Caco-2 (cell line): Measurements from ENCODE around the gene ZNF264. TPM values are rescaled to one million over a fixed set of nuclear protein-coding genes. Genes with fewer than 3 reads are reported as not detected.

Source experiments
- BruUV-seq: library from RNA; stranded (reverse); fragments of 400-500 nt; replicated peaks from 2 replicates; lab custom pipeline; 2021; lab: Mats Ljungman, UMichigan
- CTCF ChIA-PET: fragments of 300-600 bp; sonication (Branson Sonifier 250); formaldehyde crosslinking; loops from one replicate; lab custom pipeline; 2022; ENCODE audit warnings: antibody characterized with exemption; lab: Charles Lee
- POLR2A ChIA-PET: fragments of 300-600 bp; sonication (Branson Sonifier 250); formaldehyde crosslinking; loops from one replicate; lab custom pipeline; 2022; ENCODE audit warnings: antibody characterized with exemption; lab: Charles Lee
- DNase-seq, 2 experiments: peaks; one replicate each; pipeline versions ENCODE4 v3.0.0 to v3.0.0-alpha.2; 2020 to 2022
- H3K27me3 ChIP-seq: replicated peaks from 2 replicates; pipeline ENCODE4 v1.6.0; 2011; ENCODE audit warnings: low read length; ENCODE audit not compliant: control insufficient read depth, insufficient read depth
- H3K36me3 ChIP-seq: 2 replicates; pipeline ENCODE4 v1.5.1; 2011; ENCODE audit warnings: low read length; ENCODE audit not compliant: control insufficient read depth, insufficient read depth
- H3K4me1 ChIP-seq: fragments of 250-450 bp; sonication (Bioruptor Pico); 2 replicates; pipeline ENCODE4 v1.5.1; 2020; ENCODE audit warnings: mild to moderate bottlenecking
- H3K4me3 ChIP-seq: 2 replicates; pipeline ENCODE4 v1.5.1; 2011; ENCODE audit warnings: low read depth, mild to moderate bottlenecking, control low read depth, low read length
- H3K9me3 ChIP-seq: fragments of 250-450 bp; sonication (Bioruptor Pico); 2 replicates; pipeline ENCODE4 v1.5.1; 2020; ENCODE audit warnings: mild to moderate bottlenecking, moderate library complexity
- H3K27ac Mint-ChIP-seq: one replicate; pipeline ENCODE4 v1.8.0; 2022; ENCODE audit warnings: mixed read lengths; ENCODE audit not compliant: unreplicated experiment
- H3K27me3 Mint-ChIP-seq: one replicate; pipeline ENCODE4 v1.8.0; 2022; ENCODE audit warnings: mixed read lengths; ENCODE audit not compliant: insufficient read depth, unreplicated experiment
- H3K36me3 Mint-ChIP-seq: one replicate; pipeline ENCODE4 v1.8.0; 2022; ENCODE audit warnings: mild to moderate bottlenecking, mixed read lengths; ENCODE audit not compliant: insufficient read depth, unreplicated experiment
- H3K4me1 Mint-ChIP-seq: one replicate; pipeline ENCODE4 v1.8.0; 2022; ENCODE audit warnings: low read depth, mixed read lengths; ENCODE audit not compliant: unreplicated experiment
- H3K4me3 Mint-ChIP-seq: one replicate; pipeline ENCODE4 v1.8.0; 2022; ENCODE audit warnings: mild to moderate bottlenecking, moderate library complexity, mixed read lengths; ENCODE audit not compliant: unreplicated experiment
- H3K9me3 Mint-ChIP-seq: one replicate; pipeline ENCODE4 v1.8.0; 2022; ENCODE audit warnings: mixed read lengths; ENCODE audit not compliant: unreplicated experiment
- intact Hi-C: fragments of 100-400 bp; cut with micrococcal nuclease; formaldehyde crosslinking; loops from one replicate; pipeline ENCODE4 v1.10.0; 2022; ENCODE audit not compliant: unreplicated experiment
- total RNA-seq: library from RNA; stranded (reverse); gene quantifications from 2 replicates; pipeline ENCODE4 v1.2.3, GENCODE V29; 2022
- TF ChIP-seq, protein P1 (sequence below), 2 experiments: fragments of 200-600 bp in 1 of 2; IDR thresholded peaks; 1 replicate in 1 of 2; 2 replicates in 1 of 2; pipeline versions ENCODE4 v1.5.1 to v1.8.0; 2011 to 2022; ENCODE audit warnings: antibody characterized with exemption in 1 of 2, control low read depth in 1 of 2, inconsistent platforms in 1 of 2, low read depth in 1 of 2, low read length in 1 of 2, mild to moderate bottlenecking in 1 of 2, moderate library complexity in 1 of 2; ENCODE audit not compliant: insufficient read depth in 1 of 2, severe bottlenecking in 1 of 2, unreplicated experiment in 1 of 2

ZNF264 gene
- total RNA-seq, 1 experiment from 2014 or later, result 24.9 TPM

- Histone ChIP-seq H3K4me1 (no peaks in the 10 kb centered on the region), H3K27me3 (no peaks in the 10 kb centered on the region), H3K9me3 (no peaks in the 10 kb centered on the region), H3K4me3 (no peak overlapping the region), H3K36me3 (peaks cover 3% of the 10 kb centered on the region)
- TF ChIP-seq, protein P1, sequence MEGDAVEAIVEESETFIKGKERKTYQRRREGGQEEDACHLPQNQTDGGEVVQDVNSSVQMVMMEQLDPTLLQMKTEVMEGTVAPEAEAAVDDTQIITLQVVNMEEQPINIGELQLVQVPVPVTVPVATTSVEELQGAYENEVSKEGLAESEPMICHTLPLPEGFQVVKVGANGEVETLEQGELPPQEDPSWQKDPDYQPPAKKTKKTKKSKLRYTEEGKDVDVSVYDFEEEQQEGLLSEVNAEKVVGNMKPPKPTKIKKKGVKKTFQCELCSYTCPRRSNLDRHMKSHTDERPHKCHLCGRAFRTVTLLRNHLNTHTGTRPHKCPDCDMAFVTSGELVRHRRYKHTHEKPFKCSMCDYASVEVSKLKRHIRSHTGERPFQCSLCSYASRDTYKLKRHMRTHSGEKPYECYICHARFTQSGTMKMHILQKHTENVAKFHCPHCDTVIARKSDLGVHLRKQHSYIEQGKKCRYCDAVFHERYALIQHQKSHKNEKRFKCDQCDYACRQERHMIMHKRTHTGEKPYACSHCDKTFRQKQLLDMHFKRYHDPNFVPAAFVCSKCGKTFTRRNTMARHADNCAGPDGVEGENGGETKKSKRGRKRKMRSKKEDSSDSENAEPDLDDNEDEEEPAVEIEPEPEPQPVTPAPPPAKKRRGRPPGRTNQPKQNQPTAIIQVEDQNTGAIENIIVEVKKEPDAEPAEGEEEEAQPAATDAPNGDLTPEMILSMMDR (IDR thresholded peaks at IDR 0.05; ENCODE audit: insufficient read depth in 1 of 2, low read depth in 1 of 2, low read length in 1 of 2, severe bottlenecking in 1 of 2, unreplicated experiment in 1 of 2), result no peak
- no peaks in the 10 kb centered on the region for H3K27me3 Mint-ChIP-seq
- no TSS peak for BruUV-seq
- ChIA-PET POLR2A (no interaction called here), CTCF (no interaction called here)
- no peak overlapping the region for H3K27ac Mint-ChIP-seq
- intact Hi-C loops, result no loop called here
- H3K4me3 Mint-ChIP-seq, result no peak overlapping the region
- DNase-seq, result no peak
- H3K9me3 Mint-ChIP-seq, result no peaks in the 10 kb centered on the region
- H3K4me1 Mint-ChIP-seq, result no peaks in the 10 kb centered on the region
- H3K36me3 Mint-ChIP-seq, result peaks cover 32% of the 10 kb centered on the region
Measured at GRCh38 chr19:57212109-57212508, 20.8 kb downstream of the ZNF264 start.

- H3K4me1 ChIP-seq, result no peaks in the 10 kb centered on the region
- no peaks in the 10 kb centered on the region for H3K36me3 ChIP-seq
- no peak for DNase-seq
- POLR2A ChIA-PET, result no interaction called here
- H3K27ac Mint-ChIP-seq, result no peak overlapping the region
- H3K4me1 Mint-ChIP-seq, result no peaks in the 10 kb centered on the region
- CTCF ChIA-PET, result interaction anchor here (0.6 kb wide), 1 partner anchor 13 kb away, joined by 3 read pairs; no protein-coding TSS in a partner anchor
- no TSS peak for BruUV-seq
- H3K27me3 ChIP-seq, result no peaks in the 10 kb centered on the region
- peaks cover 4% of the 10 kb centered on the region for H3K36me3 Mint-ChIP-seq
- TF ChIP-seq, protein P1 (IDR thresholded peaks at IDR 0.05; ENCODE audit: insufficient read depth in 1 of 2, low read depth in 1 of 2, low read length in 1 of 2, severe bottlenecking in 1 of 2, unreplicated experiment in 1 of 2), result no peak
- no peaks in the 10 kb centered on the region for H3K9me3 Mint-ChIP-seq
- intact Hi-C loops, result no loop called here
- H3K4me3 ChIP-seq, result no peak overlapping the region
- H3K9me3 ChIP-seq, result no peaks in the 10 kb centered on the region
- no peaks in the 10 kb centered on the region for H3K27me3 Mint-ChIP-seq
- no peak overlapping the region for H3K4me3 Mint-ChIP-seq
Measured at GRCh38 chr19:57227502-57227901, 36.2 kb downstream of the ZNF264 start.

GRCh38 chr19:57231686-57232085 is 40.4 kb downstream of the ZNF264 start:
- intact Hi-C loops, result no loop called here

More at GRCh38 chr19:57231686-57232085, 40.4 kb downstream of the ZNF264 start:
- Histone ChIP-seq H3K9me3 (no peaks in the 10 kb centered on the region), H3K27me3 (no peaks in the 10 kb centered on the region), H3K4me1 (no peaks in the 10 kb centered on the region), H3K4me3 (no peak overlapping the region), H3K36me3 (no peaks in the 10 kb centered on the region)
- Mint-ChIP-seq H3K4me1 (no peaks in the 10 kb centered on the region), H3K27me3 (no peaks in the 10 kb centered on the region), H3K4me3 (no peak overlapping the region), H3K36me3 (peaks cover 4% of the 10 kb centered on the region), H3K27ac (no peak overlapping the region), H3K9me3 (no peaks in the 10 kb centered on the region)
- no peak for DNase-seq
- BruUV-seq, result no TSS peak
- ChIA-PET CTCF (no interaction called here), POLR2A (no interaction called here)
- TF ChIP-seq, protein P1 (IDR thresholded peaks at IDR 0.05; ENCODE audit: insufficient read depth in 1 of 2, low read depth in 1 of 2, low read length in 1 of 2, severe bottlenecking in 1 of 2, unreplicated experiment in 1 of 2), result no peak
